GM19468 (cell line): Measurements from ENCODE around the gene ZNF738.

Source experiments
- ATAC-seq: cut with Tn5 transposase; IDR thresholded peaks from one replicate; pipeline ENCODE4 v1.9.1; 2021; ENCODE audit warnings: mild to moderate bottlenecking, moderate library complexity, moderate number of reproducible peaks; ENCODE audit not compliant: unreplicated experiment; ENCODE audit errors: extremely low read depth

The ZNF738 gene

DNA sequence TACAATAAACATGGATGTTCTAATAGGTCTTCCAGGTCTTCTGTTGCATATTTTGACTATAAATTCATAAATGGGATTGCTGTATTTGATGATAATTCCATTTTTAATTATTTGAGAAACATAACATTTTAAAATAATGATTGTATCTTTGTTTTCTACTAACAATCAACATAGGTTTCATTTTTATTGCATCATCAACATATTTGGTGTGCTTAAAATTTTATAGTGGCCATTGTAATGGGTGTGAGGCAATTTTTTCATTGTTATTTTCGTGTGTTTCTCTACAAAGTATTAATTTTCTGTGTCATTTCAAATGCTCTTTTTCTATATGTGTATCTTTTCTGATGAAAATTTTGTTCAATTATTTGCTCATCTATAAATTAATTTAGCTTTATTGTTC lies 51.4 kb downstream of the ZNF738 start:
- ATAC-seq = no peak

DNA sequence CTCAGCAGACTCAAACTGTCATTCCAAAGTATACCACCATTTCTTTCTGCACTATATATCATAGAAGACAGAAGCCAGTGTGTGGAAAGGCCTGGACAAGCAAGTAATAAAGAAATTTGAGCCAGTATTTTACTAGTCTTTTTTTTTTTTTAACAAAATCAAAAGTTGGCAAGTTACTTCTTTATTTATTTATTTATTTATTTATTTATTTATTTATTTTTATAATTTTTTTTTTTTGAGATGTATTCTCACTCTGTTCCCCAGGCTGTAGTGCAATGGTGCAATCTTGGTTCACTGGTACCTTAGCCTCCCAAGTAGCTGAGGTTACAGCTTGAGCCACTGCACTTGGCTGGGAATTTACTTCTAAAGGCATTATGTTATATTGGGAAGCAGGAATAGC lies 63.4 kb downstream of the ZNF738 start:
- no peak for ATAC-seq

DNA sequence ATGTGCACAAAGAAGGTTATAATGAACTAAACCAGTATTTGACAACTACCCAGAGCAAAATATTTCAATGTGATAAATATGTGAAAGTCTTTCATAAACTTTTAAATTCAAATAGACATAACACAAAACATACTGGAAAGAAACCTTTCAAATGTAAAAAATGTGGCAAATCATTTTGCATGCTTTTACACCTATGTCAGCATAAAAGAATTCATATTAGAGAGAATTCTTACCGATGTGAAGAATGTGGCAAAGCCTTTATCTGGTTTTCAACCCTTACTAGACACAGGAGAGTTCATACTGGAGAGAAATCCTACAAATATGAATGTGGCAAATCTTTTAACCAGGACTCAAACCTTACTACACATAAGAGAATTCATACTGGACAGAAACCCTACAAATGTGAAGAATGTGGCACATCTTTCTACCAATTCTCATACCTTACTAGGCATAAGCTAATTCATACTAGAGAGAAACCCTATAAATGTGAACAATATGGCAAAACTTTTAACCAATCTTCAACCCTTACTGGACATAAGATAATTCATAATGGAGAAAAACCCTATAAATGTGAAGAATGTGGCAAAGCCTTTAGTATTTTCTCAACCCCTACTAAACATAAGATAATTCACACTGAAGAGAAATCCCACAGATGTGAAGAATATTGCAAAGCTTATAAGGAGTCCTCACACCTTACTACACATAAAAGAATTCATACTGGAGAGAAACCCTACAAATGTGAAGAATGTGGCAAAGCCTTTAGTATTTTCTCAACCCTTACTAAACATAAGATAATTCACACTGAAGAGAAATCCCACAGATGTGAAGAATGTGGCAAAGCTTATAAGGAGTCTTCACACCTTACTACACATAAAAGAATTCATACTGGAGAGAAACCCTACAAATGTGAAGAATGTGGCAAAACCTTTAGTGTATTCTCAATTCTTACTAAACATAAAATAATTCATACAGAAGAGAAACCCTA lies 64.5 kb downstream of the ZNF738 start:
- ATAC-seq = no peak
